ENCODE measurements around the gene MIPOL1. TPM values are rescaled to one million over a fixed set of nuclear protein-coding genes. Genes with fewer than 3 reads are reported as not detected.
"Not testable (repeated sequence)": the region's sequence is repeated elsewhere in the genome, so short reads cannot be mapped to it uniquely, and the experiment has no call there.

MIPOL1 gene
- total RNA-seq, 6 experiments from 2014 or later, result 3.0 to 5.7 (median 4.0) TPM

GRCh38 chr14:37157987-37158386, 39.8 kb upstream of the MIPOL1 start:
- no peak for ATAC-seq
- Histone ChIP-seq H3K4me3 (no peak overlapping the region), H3K27me3 (no peaks in the 10 kb centered on the region), H3K9me3 (peaks cover 0 to 3% (median 0%) of the 10 kb centered on the region in 4 donors), H3K36me3 (no peaks in the 10 kb centered on the region), H3K27ac (no peak overlapping the region), H3K4me1 (no peaks in the 10 kb centered on the region)
- TF ChIP-seq CTCF (IDR thresholded peaks at IDR 0.05) (no peak), POLR2A (IDR thresholded peaks at IDR 0.05) (no peak)
- intact Hi-C loops (cut with DNase I), result no loop called here
- DNase-seq, result no peak
- WGBS (ENCODE audit: insufficient coverage, low coverage, low lambda C conversion rate, missing lambda C conversion rate), result 71% methylated on average over 2 of the region's 2 CpGs

GRCh38 chr14:37162307-37162706, 35.4 kb upstream of the MIPOL1 start:
- H3K9me3 ChIP-seq; H3K27ac ChIP-seq; H3K4me1 ChIP-seq; H3K36me3 ChIP-seq; ATAC-seq; intact Hi-C loops (cut with DNase I); H3K4me3 ChIP-seq; H3K27me3 ChIP-seq; DNase-seq: not testable (repeated sequence)
- WGBS (ENCODE audit: insufficient coverage, low coverage, low lambda C conversion rate, missing lambda C conversion rate), result no CpG with 5 or more reads among the region's 2 CpGs

GRCh38 chr14:37165794-37166193, 31.9 kb upstream of the MIPOL1 start:
- no peak for TF ChIP-seq POLR2A (IDR thresholded peaks at IDR 0.05)
- no peak for TF ChIP-seq CTCF (IDR thresholded peaks at IDR 0.05)
- H3K4me1 ChIP-seq, result no peaks in the 10 kb centered on the region
- H3K4me3 ChIP-seq, result no peak overlapping the region
- ATAC-seq (no peak), DNase-seq (no peak)
- H3K9me3 ChIP-seq, result no peaks in the 10 kb centered on the region
- WGBS (ENCODE audit: insufficient coverage, low coverage, low lambda C conversion rate, missing lambda C conversion rate), result 74% methylated on average over 3 of the region's 3 CpGs
- no peaks in the 10 kb centered on the region for H3K27me3 ChIP-seq
- no peak overlapping the region for H3K27ac ChIP-seq
- intact Hi-C loops (cut with DNase I), result no loop called here
- H3K36me3 ChIP-seq, result no peaks in the 10 kb centered on the region

- Histone ChIP-seq H3K27me3 (no peaks in the 10 kb centered on the region), H3K27ac (no peak overlapping the region), H3K9me3 (no peaks in the 10 kb centered on the region), H3K4me3 (no peak overlapping the region), H3K4me1 (no peaks in the 10 kb centered on the region), H3K36me3 (no peaks in the 10 kb centered on the region)
- ATAC-seq, result no peak
- intact Hi-C loops (cut with DNase I), result no loop called here
- DNase-seq, result no peak
- TF ChIP-seq CTCF (IDR thresholded peaks at IDR 0.05), result no peak
- WGBS (ENCODE audit: insufficient coverage, low coverage, low lambda C conversion rate, missing lambda C conversion rate), result 63% methylated on average over 6 of the region's 10 CpGs
Observed at GRCh38 chr14:37167151-37168047, 30.3 kb upstream of the MIPOL1 start.

- WGBS (ENCODE audit: insufficient coverage, low coverage, low lambda C conversion rate, missing lambda C conversion rate), result 83% methylated on average over 1 of the region's 4 CpGs
Observed at GRCh38 chr14:37168721-37169120, 29.0 kb upstream of the MIPOL1 start.

More at GRCh38 chr14:37168721-37169120, 29.0 kb upstream of the MIPOL1 start:
- no peak for TF ChIP-seq CTCF (IDR thresholded peaks at IDR 0.05)
- TF ChIP-seq POLR2A (IDR thresholded peaks at IDR 0.05), result no peak
- Histone ChIP-seq H3K4me3 (no peak overlapping the region), H3K36me3 (no peaks in the 10 kb centered on the region), H3K27me3 (no peaks in the 10 kb centered on the region), H3K27ac (no peak overlapping the region), H3K4me1 (peaks cover 0 to 11% (median 5%) of the 10 kb centered on the region in 4 donors), H3K9me3 (no peaks in the 10 kb centered on the region)
- DNase-seq (no peak), ATAC-seq (no peak)
- intact Hi-C loops (cut with DNase I), result no loop called here
